DND-41 (cell line): ENCODE data around the gene VMO1.

ENCODE experiments used
- ATAC-seq: fragments of 200-7000 bp; cut with Tn5 transposase; 3 replicates; pipeline ENCODE4 v1.9.1; 2021; ENCODE audit warnings: low read depth; ENCODE audit not compliant: insufficient read depth
- DNase-seq: peaks from one replicate; pipeline ENCODE4 v3.0.0-alpha.2; 2020
- H2AFZ ChIP-seq: 2 replicates; pipeline ENCODE4 v1.6.0; 2012; ENCODE audit warnings: low read depth, low read length
- H3K27ac ChIP-seq: 2 replicates; pipeline ENCODE4 v1.5.1; 2012; ENCODE audit warnings: low read length, inconsistent platforms
- H3K27me3 ChIP-seq: fragments of 200-600 bp; sonication (generic); 2 replicates; pipeline ENCODE4 v1.6.0; 2012; ENCODE audit warnings: low read length, mild to moderate bottlenecking, inconsistent platforms; ENCODE audit not compliant: insufficient read depth, poor library complexity
- H3K36me3 ChIP-seq: 2 replicates; pipeline ENCODE4 v1.5.1; 2012; ENCODE audit warnings: low read length, inconsistent platforms; ENCODE audit not compliant: insufficient read depth
- H3K4me1 ChIP-seq: 2 replicates; pipeline ENCODE4 v1.5.1; 2012; ENCODE audit warnings: mild to moderate bottlenecking, low read length; ENCODE audit not compliant: insufficient read depth
- H3K4me2 ChIP-seq: 2 replicates; pipeline ENCODE4 v1.6.0; 2012; ENCODE audit warnings: mild to moderate bottlenecking, moderate library complexity, low read length, inconsistent platforms; ENCODE audit not compliant: insufficient read depth
- H3K4me3 ChIP-seq, 2 experiments: fragments of 200-600 bp in 1 of 2; shearing (Covaris generic) in 1 of 2; 2 replicates each; pipeline ENCODE4 v1.5.1; 2012 to 2016; ENCODE audit warnings: inconsistent platforms in 2 of 2, low read length in 2 of 2, mild to moderate bottlenecking in 2 of 2, low read depth in 1 of 2, moderate library complexity in 1 of 2
- H3K79me2 ChIP-seq: 2 replicates; pipeline ENCODE4 v1.6.0; 2012; ENCODE audit warnings: low read length, inconsistent platforms; ENCODE audit not compliant: insufficient read depth
- H3K9ac ChIP-seq: 2 replicates; pipeline ENCODE4 v1.6.0; 2012; ENCODE audit warnings: low read depth, mild to moderate bottlenecking, inconsistent platforms, low read length, moderate library complexity
- H3K9me3 ChIP-seq: 2 replicates; pipeline ENCODE4 v1.5.1; 2012; ENCODE audit warnings: low read length, moderate library complexity, mild to moderate bottlenecking, inconsistent platforms; ENCODE audit not compliant: insufficient read depth, severe bottlenecking
- H4K20me1 ChIP-seq: 2 replicates; pipeline ENCODE4 v1.6.0; 2012; ENCODE audit warnings: low read length; ENCODE audit not compliant: insufficient read depth
- EZH2 ChIP-seq: IDR thresholded peaks from 3 replicates; pipeline ENCODE4 v1.6.1; 2012; ENCODE audit warnings: borderline replicate concordance, low read depth, mild to moderate bottlenecking, moderate library complexity, low read length, inconsistent platforms; ENCODE audit not compliant: severe bottlenecking
- TF ChIP-seq, protein P1 (sequence below): IDR thresholded peaks from 2 replicates; pipeline ENCODE4 v1.5.1; 2012; ENCODE audit warnings: borderline replicate concordance, low read length, moderate library complexity, mild to moderate bottlenecking; ENCODE audit not compliant: poor library complexity, severe bottlenecking; ENCODE audit errors: extremely low read depth

The VMO1 gene

GRCh38 chr17:4771519-4772234, 14.5 kb downstream of the VMO1 start, which contains the start of gene TM4SF5:
TSS of gene TM4SF5 (plus strand) at chr17:4771886. CDS start at chr17:4771923, 37 bp downstream.
- DNase-seq (peak; percentile 41), ATAC-seq (peak; percentile 83)
- Histone ChIP-seq H3K4me3 (no peak within 1 kb of the TSS), H2AFZ (no peak within 1 kb of the TSS), H3K27ac (no peak within 1 kb of the TSS), H3K27me3 (peaks cover 5% of the 10 kb centered on the region), H3K9ac (no peak within 1 kb of the TSS), H3K9me3 (no peaks in the 10 kb centered on the region), H3K4me2 (no peak within 1 kb of the TSS), H3K79me2 (no peaks in the 10 kb centered on the region), H4K20me1 (no peaks in the 10 kb centered on the region), H3K36me3 (no peaks in the 10 kb centered on the region), H3K4me1 (no peaks in the 10 kb centered on the region)
- TF ChIP-seq EZH2, result no peak
- TF ChIP-seq, protein P1, sequence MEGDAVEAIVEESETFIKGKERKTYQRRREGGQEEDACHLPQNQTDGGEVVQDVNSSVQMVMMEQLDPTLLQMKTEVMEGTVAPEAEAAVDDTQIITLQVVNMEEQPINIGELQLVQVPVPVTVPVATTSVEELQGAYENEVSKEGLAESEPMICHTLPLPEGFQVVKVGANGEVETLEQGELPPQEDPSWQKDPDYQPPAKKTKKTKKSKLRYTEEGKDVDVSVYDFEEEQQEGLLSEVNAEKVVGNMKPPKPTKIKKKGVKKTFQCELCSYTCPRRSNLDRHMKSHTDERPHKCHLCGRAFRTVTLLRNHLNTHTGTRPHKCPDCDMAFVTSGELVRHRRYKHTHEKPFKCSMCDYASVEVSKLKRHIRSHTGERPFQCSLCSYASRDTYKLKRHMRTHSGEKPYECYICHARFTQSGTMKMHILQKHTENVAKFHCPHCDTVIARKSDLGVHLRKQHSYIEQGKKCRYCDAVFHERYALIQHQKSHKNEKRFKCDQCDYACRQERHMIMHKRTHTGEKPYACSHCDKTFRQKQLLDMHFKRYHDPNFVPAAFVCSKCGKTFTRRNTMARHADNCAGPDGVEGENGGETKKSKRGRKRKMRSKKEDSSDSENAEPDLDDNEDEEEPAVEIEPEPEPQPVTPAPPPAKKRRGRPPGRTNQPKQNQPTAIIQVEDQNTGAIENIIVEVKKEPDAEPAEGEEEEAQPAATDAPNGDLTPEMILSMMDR, result no peak

DNA sequence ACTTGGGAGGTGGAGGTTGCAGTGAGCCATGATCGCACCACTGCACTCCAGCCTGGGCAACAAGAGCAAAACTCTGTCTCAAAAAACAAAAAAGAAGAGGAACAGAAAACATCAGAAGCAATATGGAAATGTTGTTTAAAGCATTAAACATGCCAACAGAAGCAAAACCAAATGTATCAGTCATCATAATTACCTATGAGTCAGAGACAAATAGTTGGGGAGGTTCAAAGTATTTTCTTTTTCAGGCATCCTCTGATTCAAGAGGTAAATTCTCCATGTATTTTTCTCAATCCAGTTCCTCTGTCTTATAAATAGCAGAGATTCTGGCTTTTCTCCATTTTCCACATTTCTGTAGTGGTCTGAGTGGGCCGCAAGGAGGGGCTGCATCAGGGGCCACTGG, 16.5 kb downstream of the VMO1 start:
- Histone ChIP-seq H3K27me3 (peaks cover 5% of the 10 kb centered on the region), H3K36me3 (no peaks in the 10 kb centered on the region), H4K20me1 (no peaks in the 10 kb centered on the region), H3K9me3 (no peaks in the 10 kb centered on the region), H3K4me2 (no peak overlapping the region), H3K4me1 (no peaks in the 10 kb centered on the region), H3K27ac (no peak overlapping the region), H3K9ac (no peak overlapping the region), H3K79me2 (no peaks in the 10 kb centered on the region), H2AFZ (no peak overlapping the region), H3K4me3 (no peak overlapping the region)
- TF ChIP-seq, protein P1, result no peak
- no peak for TF ChIP-seq EZH2
- no peak for DNase-seq
- ATAC-seq, result no peak

DNA sequence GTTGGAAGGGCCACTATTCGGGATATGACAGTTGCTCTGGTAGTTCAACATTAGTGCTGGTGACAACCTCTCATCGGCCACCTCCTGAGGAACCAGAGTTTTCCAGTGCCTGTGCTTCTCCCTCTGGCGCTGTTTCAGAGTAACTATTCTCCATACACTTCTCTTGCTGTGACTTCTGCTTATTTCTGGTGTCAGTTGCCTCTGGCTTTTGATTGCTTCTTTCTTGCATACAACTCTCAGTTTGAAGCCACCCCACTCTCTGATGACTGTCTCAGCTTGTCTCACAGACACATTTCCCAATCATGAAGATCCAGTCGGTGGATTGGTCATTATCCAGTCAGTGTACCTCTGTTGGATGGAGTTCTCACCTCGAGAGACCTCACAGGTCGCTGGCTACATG, 17.9 kb downstream of the VMO1 start:
- no peak for ATAC-seq

More for the DNA sequence above, 17.9 kb downstream of the VMO1 start:
- Histone ChIP-seq H3K27me3 (peaks cover 2% of the 10 kb centered on the region), H4K20me1 (no peaks in the 10 kb centered on the region), H3K36me3 (no peaks in the 10 kb centered on the region), H3K4me1 (no peaks in the 10 kb centered on the region), H2AFZ (no peak overlapping the region), H3K27ac (no peak overlapping the region), H3K9me3 (no peaks in the 10 kb centered on the region), H3K79me2 (no peaks in the 10 kb centered on the region), H3K9ac (no peak overlapping the region), H3K4me2 (no peak overlapping the region), H3K4me3 (no peak overlapping the region)
- TF ChIP-seq EZH2, result no peak
- TF ChIP-seq, protein P1, result no peak
- DNase-seq, result no peak
